GM12891 (cell line): Measurements from ENCODE around the gene KRTAP10-7.

Source experiments
- DNase-seq: peaks from one replicate; pipeline ENCODE4 v3.0.0; 2011; ENCODE audit warnings: low spot score; ENCODE audit not compliant: insufficient read length
- FAIRE-seq: peaks from 2 replicates; lab custom pipeline; 2011; peaks lifted over from hg19 to GRCh38; lab: Jason Lieb, UNC
- PAX5 ChIP-seq: IDR thresholded peaks from 2 replicates; pipeline ENCODE4 v1.6.1; 2011; ENCODE audit warnings: low read length, moderate library complexity, mild to moderate bottlenecking; ENCODE audit not compliant: insufficient read depth, severe bottlenecking
- POLR2A ChIP-seq: IDR thresholded peaks from 2 replicates; pipeline ENCODE4 v1.6.1; 2011; ENCODE audit warnings: low read depth, low read length, control low read depth
- POLR2AphosphoS5 ChIP-seq: IDR thresholded peaks from 2 replicates; pipeline ENCODE4 v1.6.1; 2011; ENCODE audit warnings: low read depth, low read length, control low read depth
- POU2F2 ChIP-seq: IDR thresholded peaks from 2 replicates; pipeline ENCODE4 v1.6.1; 2011; ENCODE audit warnings: low read depth, mild to moderate bottlenecking, control low read depth, low read length, moderate library complexity
- SPI1 ChIP-seq: IDR thresholded peaks from 2 replicates; pipeline ENCODE4 v1.6.1; 2011; ENCODE audit warnings: low read depth, low read length, control low read depth
- TAF1 ChIP-seq: IDR thresholded peaks from 2 replicates; pipeline ENCODE4 v1.6.1; 2011; ENCODE audit warnings: low read depth, low read length, control low read depth

Gene KRTAP10-7

DNA sequence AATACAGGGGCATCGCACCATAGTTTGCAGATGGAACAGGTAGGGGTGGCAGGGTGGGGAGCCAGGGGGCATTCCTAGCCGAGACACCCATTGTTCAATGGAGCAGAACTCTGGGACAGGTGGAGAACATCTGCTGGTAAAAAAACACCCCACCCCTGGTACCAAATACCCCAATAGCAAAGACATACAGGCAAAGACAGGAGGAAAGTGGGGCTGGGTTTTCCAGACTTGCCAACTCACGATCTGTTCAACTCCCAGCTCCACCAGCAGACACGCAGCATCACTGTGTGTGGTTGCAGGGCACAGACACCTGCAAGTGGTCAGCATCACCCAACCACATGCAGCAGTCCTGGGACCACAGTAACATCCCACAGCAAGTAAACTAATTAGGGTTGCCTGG, 11.2 kb downstream of the KRTAP10-7 start:
- no peak for FAIRE-seq
- TF ChIP-seq PAX5 = no peak
- no peak for TF ChIP-seq POLR2AphosphoS5

DNA sequence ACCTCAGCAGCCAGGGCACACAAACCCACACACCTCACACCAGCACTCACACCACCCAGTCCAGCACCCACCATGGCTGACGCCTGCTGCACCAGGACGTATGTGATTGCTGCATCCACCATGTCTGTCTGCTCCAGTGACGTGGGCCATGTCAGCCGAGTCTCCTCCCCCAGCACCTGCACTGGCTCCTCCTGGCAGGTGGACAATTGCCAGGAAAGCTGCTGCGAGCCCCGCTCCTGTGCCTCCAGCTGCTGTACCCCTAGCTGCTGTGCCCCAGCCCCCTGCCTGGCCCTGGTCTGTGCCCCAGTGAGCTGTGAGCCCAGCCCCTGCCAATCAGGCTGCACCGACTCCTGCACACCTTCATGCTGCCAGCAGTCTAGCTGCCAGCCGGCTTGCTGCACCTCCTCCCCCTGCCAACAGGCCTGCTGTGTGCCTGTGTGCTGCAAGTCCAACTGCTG, 11.7 kb downstream of the KRTAP10-7 start, which contains the start of gene KRTAP10-8:
TSS of gene KRTAP10-8 (plus strand) at position 51 of the 458 bp plus-strand sequence. CDS start at position 73, 22 bp downstream.
- DNase-seq (no peak), FAIRE-seq (no peak)
- TF ChIP-seq POLR2AphosphoS5 (no peak), SPI1 (no peak), POLR2A (no peak), TAF1 (no peak), POU2F2 (no peak), PAX5 (no peak)

More for the DNA sequence above, 11.2 kb downstream of the KRTAP10-7 start:
- DNase-seq = no peak

- DNase-seq (no peak), FAIRE-seq (no peak)
- TF ChIP-seq POLR2AphosphoS5 = no peak
- no peak for TF ChIP-seq POU2F2
- TF ChIP-seq POLR2A = no peak
- no peak for TF ChIP-seq SPI1
- TF ChIP-seq PAX5 = no peak
- TF ChIP-seq TAF1 = no peak
Measured at GRCh38 chr21:44612669-44613229, 12.4 kb downstream of the KRTAP10-7 start.

DNA sequence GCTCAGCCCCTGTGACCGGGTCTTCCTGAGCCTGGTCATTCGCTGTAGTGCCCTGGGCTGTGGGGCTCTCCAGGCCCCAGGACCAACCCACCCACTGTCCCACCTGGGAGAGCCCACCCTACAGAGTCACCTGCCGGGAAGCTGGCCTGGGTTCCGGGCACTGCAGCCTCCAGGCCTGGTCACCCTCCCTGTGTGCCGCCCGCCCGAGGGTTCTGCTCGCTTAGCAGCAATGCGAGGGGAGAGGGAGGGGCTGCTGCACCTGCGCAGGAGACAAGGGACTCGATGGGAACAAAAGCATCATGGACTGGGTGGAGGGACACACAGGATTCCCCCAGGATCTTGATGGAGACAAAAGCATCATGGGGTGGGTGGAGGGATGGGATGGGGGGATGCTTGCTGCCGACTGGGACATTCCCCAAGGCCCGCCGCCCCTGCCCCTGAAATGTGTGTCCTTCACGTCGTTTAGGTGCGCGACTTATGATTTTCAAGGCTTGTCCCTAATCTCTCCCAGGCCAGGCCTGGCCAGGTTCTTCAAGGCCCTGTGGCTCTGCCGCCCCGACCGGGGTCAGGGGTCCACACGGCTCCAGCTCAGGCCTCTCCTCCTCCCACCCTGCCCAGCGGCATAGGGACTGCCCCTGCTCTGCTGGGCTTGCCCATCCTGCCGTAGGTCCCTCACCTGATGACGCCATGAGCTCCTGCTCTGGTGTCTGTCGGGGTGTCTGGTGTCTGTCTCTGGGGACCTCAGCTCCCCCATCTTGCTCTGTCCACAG, 13.2 kb downstream of the KRTAP10-7 start:
- DNase-seq (no peak), FAIRE-seq (no peak)
- no peak for TF ChIP-seq POU2F2
- no peak for TF ChIP-seq POLR2AphosphoS5
- TF ChIP-seq TAF1 = no peak
- TF ChIP-seq POLR2A = no peak
- no peak for TF ChIP-seq SPI1
- TF ChIP-seq PAX5 = no peak

GRCh38 chr21:44614161-44614631, 13.8 kb downstream of the KRTAP10-7 start:
- no peak for FAIRE-seq
- TF ChIP-seq TAF1 = no peak
- TF ChIP-seq POLR2A = no peak
- no peak for TF ChIP-seq PAX5
- TF ChIP-seq SPI1 = no peak
- TF ChIP-seq POU2F2 = no peak
- TF ChIP-seq POLR2AphosphoS5 = no peak
- no peak for DNase-seq

GRCh38 chr21:44614961-44615391, 14.6 kb downstream of the KRTAP10-7 start:
- TF ChIP-seq PAX5 = no peak
- no peak for DNase-seq
- no peak for FAIRE-seq

- no peak for FAIRE-seq
- no peak for DNase-seq
- TF ChIP-seq POU2F2 = no peak
- no peak for TF ChIP-seq PAX5
Measured at GRCh38 chr21:44615466-44615865, 15.1 kb downstream of the KRTAP10-7 start.

GRCh38 chr21:44615911-44616590, 15.7 kb downstream of the KRTAP10-7 start:
- DNase-seq (no peak), FAIRE-seq (no peak)
- no peak for TF ChIP-seq TAF1

DNA sequence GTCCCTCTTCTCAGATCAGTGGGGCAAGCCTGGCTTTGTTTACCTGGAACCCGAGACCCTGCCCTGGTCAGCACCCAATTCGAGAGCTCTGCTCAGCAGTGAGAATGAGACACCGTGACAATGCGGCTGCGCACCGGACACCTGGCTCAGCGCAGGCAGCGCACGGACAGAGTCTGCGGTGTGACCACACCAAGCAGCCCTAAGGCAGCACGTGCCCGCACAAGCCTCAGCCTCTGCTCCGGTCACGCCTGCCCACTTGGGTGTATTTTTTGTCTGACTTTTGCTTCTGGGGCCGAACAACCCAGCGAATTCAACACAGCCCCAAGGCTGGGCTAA, 16.2 kb downstream of the KRTAP10-7 start:
- DNase-seq (no peak), FAIRE-seq (no peak)
- TF ChIP-seq PAX5 (no peak), POLR2AphosphoS5 (no peak), POLR2A (no peak), POU2F2 (no peak), SPI1 (no peak), TAF1 (no peak)

DNA sequence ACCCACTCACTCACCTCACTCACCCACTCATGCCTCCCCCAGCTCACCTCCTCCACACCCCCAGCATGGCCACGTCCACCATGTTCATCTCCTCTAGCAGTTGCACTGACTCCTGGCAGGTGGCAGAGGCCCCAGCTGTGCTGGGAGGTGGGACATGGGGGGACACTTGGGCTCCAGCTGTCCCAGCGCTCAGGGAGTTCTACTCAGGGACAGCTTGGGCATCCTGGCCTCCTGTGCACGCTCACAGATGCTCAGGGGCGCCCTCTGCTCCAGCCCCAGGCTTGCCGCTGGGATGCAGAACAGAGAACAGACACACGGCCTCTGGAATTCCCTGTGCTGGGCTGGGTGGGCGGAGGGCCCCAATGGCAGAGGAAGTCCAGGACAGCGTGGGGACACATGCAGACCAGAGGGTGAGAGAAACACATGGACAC, 16.7 kb downstream of the KRTAP10-7 start:
- no peak for FAIRE-seq
- no peak for TF ChIP-seq POLR2AphosphoS5
- TF ChIP-seq POLR2A = no peak
- no peak for TF ChIP-seq TAF1
- TF ChIP-seq POU2F2 = no peak
- TF ChIP-seq SPI1 = no peak
- no peak for TF ChIP-seq PAX5
- no peak for DNase-seq

DNA sequence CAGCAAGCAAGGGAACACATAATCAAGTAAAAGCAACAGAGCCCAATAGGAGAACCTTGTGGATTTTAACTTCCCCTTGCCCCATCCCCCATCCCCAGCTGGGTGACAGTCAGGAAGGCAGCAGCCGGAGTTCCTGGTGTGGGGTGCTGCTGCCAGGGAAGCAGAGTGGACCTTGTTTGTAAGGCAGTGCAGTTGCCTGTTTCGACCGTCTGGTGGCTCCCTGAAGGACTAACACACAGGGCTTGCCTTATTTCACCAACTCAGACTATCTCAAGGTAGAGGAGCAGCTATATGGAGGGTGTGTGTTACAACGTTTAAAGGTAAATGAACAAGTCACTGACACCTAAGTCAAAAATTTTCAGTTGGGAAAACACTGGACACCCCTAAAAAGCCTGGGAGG, 18.1 kb downstream of the KRTAP10-7 start:
- FAIRE-seq (no peak), DNase-seq (no peak)
- TF ChIP-seq POU2F2 (no peak), SPI1 (no peak), POLR2AphosphoS5 (no peak), POLR2A (no peak), PAX5 (no peak), TAF1 (no peak)
